GM18858 (cell line): ENCODE data around the gene NVL.
A peak's percentile ranks its signal among the peaks of the same experiment; 100 is the strongest.

Source experiments
- ATAC-seq: cut with Tn5 transposase; IDR thresholded peaks from one replicate; pipeline ENCODE4 v1.9.1; 2021; ENCODE audit not compliant: unreplicated experiment

NVL gene

DNA sequence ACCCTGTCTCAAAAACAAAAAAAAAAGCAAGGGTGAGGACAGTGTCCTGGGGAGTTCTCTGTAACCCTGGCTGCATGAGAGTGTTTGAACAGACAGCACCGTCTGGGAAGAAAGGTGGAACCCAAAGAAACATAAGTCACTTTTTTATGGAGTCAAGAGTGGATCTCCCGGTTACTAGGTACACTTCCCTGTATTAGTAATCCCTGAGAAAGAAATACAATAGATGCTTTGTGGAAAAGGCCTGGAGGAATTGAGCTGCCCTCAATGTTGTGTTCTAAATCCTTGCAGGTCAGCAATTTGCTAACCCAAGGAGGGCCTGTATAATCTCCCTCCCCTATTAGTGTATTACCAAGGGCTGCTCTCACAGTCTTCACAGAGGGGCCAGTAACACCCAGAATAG lies 130.3 kb downstream of the NVL start:
- ATAC-seq: no peak

DNA sequence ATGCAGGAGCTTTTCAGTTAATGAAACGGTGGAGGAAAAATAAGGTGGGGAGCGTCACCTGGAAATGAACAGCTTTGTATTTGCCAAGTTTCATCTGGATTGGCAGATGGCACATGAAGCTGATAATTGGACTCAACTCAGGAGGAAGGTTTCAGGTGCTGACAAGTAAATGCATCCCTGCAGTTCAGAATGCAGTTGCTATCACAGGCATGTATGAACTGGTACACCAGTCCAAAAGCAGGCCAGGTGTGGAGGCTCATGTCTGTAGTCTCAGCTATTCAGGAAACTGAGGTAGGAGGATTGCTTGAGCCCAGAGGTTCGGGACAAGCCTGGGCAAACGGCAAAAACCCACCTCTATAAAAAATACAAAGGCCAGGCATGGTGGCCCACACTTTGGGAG lies 131.4 kb downstream of the NVL start:
- no peak for ATAC-seq

DNA sequence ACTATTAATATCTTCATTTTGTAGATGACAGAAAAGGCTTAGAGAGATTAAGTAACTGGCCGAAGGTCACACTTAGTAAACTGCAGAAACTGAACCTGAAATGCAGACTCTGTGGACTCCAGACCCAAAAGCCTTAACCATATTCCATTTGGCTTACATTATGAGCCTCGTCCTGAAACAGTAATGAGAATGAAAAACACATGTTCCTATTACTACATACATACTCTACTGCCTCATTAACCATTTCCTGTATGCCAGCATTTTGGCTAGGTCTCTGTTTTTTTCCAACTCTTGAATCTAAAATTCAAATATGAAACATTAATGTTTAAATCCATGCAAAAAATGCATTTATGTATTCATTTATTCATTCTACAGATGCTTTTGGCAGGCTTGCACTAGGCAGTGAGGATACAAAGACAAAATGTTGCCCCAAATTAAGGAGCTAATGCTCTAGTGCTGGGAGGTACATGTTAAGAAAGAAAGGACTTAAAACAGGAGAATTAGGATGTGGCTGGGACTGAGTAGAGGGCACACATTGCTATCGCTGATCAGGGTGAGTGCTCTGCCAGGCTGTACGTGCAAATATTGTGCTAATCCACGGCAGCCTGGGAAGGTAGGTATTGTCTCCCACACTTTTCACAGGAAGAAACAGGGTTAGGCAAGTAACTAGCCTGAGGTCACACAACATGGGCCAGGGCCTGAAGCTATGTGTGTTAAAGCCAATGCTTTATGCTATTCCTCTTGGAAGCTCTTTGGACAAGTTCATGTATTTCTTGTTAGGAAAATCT lies 133.0 kb downstream of the NVL start:
- ATAC-seq: no peak

DNA sequence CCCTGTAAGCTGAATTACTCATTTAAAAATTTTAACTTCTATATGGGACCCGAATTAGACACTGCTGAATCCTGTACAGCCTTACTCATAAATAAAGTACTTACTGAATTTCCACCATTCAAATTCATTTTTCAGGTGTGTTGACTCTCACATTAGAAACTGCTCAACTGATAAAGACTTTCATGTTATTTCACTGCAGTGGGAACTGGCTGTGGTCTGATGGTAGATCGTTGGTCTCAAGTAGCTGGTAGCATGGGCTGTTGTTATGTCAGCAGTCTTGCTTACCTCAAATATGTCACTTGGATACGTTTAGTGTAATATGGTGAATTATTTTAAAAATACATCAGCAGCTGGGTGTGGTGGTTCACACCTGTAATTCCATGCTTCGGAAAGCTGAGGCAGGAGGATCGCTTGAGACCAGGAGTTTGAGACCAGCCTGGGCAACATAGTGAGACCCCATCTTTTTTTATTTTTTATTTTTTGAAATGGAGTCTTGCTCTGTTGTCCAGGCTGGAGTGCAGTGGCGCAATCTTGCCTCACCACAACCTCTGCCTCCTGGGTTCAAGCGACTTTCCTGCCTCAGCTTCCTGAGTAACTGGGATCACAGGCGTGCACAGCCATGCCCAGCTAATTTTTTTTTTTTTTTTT lies 136.5 kb downstream of the NVL start:
- ATAC-seq: no peak

DNA sequence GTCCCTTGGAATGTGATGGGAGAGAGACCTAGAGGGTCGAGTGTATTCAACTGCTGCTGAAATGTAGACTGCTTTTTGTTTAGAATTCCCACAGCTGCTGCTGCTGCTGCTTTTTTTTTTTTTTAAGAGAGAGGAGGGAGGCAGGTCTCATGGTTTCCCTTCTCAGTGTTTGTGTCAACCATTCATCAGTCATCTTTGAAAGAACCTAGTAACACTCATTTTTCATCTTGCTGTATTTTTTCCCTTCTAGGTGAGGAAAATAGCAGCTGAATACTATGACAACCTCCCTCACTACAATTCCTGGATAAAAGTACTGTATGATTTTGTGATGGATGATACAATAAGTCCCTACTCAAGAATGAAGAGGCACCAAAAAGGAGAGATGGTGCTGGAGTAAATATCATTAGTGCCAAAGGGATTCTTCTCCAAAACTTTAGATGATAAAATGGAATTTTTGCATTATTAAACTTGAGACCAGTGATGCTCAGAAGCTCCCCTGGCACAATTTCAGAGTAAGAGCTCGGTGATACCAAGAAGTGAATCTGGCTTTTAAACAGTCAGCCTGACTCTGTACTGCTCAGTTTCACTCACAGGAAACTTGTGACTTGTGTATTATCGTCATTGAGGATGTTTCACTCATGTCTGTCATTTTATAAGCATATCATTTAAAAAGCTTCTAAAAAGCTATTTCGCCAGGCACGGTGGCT lies 137.7 kb downstream of the NVL start:
- ATAC-seq: peak; percentile 44

DNA sequence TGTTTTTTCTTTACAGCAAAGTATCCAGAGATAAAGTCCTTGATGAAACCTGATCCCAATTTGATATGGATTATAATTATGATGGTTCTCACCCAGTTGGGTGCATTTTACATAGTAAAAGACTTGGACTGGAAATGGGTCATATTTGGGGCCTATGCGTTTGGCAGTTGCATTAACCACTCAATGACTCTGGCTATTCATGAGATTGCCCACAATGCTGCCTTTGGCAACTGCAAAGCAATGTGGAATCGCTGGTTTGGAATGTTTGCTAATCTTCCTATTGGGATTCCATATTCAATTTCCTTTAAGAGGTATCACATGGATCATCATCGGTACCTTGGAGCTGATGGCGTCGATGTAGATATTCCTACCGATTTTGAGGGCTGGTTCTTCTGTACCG lies 140.4 kb downstream of the NVL start:
- ATAC-seq: no peak

DNA sequence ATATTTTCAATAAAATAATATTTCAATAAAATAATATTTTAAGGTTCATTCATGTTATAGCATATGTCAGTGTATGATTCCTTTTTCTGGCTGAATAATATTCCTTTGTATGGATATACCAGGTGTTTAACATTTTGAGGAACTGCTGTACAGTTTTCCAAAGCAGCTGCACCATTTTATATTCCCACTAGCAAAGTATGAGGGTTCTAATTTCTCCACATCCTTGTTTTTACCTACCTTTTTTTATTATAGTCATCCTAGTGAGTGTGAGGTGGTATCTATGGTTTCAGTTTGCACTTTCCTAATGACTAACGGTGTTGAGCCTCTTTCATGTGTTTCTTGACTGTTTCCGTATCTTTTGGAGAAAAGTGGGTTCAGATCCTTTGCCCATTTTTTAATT lies 141.7 kb downstream of the NVL start:
- ATAC-seq: no peak

DNA sequence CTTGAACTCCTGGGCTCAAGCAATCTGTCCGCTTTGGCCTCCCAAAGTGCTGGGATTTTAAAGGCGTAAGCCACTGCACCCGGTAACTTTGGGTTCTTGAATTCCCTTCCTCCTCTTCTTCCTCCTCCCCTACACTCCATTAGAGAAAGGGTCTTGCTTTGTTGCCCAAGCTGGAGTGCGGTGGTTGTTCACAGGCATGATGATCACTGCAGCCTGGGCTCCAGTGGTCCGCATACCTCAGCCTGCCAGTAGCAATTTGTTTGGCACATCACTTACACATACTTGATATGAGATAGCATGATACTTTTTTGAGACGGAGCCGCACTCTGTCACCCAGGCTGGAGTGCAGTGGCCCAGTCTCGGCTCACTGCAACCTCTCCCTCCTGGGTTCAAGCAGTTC lies 144.8 kb downstream of the NVL start:
- no peak for ATAC-seq

DNA sequence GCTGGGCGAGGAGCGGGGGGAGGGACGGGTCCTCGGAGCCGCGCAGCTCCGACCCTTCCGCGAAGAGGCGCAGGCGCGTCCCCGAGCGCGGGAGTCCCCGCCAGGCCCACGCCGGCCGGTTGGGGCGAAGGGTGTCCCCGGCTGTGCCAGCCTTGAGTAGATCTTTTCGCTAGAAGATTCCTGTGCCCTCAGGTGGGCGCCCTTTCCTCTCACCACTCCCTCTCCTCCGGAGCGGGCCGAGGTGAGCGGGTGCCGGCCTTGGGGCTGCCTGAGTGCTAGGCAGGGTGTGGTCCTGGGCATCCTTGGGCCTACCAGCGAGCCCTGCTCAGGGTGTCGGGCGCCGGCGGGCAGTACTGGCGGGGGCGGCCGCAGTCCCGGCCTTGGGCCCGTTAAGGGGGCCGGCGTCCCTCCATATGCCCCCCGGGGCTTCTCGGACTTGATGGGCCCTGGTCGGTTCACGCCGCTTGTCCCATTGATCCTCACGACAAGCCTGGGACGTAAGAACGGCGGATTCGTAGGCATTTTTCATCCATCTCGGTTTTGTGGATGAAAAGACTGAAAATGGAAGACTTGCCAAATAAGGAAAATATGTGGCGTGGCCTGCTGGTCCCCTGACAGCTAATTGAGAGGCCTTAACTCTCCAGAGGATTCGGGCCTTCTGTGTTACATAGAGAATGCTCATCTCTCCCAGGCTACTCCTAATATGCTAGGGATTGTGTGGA lies 146.2 kb downstream of the NVL start:
- peak; percentile 31 for ATAC-seq

DNA sequence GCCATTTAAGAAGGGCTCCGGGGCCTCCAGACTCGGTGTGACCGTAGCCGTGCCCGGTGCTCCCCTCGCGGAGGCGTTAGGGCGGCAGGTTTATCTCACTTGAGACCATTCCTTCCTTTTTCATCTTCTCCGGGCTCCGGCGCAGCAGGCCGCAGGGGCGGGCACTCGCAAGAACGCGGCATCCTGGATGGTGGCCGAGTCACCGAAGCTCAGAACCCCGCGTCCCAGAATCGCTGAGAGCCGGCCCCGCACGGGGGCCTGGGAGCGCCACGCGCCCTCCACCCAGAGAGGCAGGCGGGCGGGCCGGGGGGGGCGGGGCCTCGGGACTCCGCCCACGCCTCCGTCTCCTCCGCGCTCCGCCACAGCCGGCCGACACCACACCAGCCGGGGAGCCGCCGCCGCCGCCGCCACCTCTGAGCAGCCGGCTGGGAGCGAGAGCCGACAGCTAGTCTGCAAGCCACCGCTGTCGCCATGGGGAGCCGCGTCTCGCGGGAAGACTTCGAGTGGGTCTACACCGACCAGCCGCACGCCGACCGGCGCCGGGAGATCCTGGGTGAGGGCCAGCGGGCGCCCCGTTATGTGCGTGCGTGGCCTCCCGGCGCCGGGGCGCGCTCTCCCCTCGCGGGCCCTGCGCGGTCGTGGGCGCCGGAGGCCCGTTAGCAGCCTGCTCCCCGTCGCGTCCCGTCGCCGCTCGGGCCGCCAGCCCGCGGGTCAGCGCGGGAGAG lies 146.9 kb downstream of the NVL start, which contains the start of gene DEGS1:
Gene DEGS1 (plus strand): TSS at position 375 of the 725 bp plus-strand sequence. CDS start 97 bp downstream, at position 472.
- ATAC-seq: peak; percentile 37

DNA sequence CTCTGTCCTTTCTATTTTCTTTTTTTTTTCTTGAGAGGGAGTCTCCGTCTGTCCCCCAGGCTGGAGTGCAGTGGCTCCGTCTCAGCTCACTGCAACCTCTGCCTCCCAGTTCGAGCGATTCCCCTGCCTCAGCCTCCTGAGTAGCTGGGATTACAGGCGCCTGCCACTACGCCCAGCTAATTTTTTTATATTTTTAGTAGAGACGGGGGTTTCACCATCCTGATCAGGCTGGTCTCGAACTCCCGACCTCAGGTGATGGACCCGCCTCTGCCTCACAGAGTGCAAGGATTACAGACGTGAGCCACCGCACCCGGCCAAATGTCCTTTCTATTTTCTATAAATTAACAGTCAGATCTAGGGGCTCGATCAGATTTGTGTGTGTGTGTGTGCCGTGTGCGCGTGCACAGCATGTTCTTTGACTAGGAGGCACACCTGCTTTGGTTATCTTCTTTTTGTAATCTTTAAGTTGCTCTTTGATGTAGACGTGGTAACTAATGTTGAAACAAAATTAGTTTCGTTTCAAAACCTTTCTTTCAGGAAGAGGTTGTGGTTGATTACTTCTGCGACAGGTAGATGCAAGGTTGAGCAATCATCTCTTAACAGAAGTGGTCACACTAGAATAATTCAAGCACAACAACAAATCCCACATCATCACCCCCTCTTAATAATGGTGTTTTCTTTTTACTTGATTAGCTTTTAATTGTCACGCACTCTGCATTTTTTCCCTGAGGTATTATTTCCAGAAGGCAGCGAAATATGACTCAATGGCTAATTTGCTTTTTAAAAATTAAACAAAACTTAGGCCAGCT lies 147.7 kb downstream of the NVL start:
- peak; percentile 52 for ATAC-seq

DNA sequence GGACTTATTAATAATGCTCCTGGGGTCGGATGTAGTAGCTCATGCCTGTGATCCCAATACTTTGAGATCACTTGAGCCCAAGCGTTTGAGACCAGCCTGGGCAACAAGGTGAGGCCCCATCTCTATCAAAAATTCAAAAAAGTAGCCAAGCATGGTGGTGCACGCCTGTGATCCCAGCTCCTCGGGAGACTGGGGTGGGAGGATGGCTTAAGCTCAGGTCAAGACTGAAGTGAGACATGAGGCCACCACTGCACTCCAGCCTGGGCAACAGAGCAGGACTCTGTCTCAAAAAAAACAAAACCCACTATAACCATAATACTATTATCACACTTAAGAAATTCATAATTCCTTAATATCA lies 148.5 kb downstream of the NVL start:
- ATAC-seq: no peak

DNA sequence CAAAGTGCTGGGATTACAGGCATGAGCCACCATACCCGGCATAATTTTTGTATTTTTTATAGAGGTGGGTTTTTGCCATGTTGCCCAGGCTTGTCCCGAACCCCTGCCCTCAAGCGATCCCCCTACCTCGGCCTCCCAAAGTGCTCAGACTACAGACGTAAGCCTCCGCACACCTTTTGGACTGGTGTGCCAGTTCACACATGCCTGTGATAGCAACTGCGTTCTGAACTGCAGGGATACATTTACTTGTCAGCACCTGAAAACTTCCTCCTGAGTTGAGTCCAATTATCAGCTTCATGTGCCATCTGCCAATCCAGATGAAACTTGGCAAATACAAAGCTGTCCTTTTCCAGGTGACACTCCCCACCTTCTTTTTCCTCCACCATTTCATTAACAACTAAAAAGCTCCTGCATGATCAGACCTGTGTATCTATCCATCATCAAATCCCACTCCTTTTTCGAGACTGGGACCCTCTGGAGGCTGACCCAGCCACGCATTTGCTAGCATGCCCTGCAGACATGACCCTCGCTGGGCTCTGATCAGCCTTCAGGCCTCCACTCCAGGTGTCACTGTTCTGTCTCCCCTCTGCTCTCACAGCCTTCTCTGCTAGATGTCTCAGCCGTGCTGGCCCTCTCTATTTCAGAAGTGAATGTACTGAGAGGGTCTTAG lies 149.1 kb downstream of the NVL start:
- no peak for ATAC-seq

DNA sequence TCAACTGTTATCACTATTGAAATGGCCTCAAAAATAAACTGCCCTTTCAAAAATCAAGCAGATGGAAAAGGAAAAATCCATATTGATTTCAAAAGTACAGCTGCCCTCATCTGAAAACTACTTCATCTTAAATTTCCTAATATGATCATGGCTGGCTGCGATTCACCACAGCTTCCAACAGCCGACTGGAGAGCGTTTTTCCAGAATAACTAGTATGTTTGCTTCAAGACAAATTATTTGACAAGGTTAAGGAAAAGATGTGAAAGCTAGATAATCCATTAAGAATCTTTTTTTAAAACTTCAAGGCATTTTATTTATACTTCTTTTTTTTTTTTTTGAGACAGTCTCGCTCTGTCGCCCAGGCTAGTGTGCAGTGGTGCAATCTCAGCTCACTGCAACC lies 151.1 kb downstream of the NVL start:
- ATAC-seq: no peak

DNA sequence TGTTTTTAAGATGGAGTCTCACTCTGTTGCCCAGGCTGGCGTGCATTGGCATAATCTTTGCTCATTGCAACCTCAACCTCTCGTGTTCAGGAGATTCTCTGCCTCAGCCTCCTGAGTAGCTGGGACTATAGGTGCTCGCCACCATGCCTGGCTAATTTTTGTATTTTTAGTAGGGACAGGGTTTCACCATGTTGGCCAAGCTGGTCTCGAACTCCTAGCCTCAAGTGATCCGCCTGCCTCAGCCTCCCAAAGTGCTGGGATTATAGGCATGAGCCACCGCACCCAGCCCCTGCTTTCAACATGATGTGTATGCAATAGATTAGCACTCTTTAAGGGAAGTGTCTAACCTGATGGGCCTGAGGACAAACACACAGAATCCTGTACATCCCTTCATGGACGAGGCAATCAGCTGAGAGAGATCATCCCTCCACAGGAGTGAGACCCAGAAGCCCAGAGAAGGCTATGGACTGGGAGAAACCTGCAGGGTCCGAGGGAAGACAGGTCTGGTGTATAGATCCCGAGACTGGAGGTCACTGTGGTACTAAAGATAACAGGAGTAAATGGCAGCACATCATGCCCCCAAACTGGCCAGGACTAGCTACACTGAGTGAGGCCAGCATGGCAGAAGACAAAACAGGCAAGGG lies 152.5 kb downstream of the NVL start:
- ATAC-seq: no peak
